ENCODE data around the gene LRRN2.
"Not testable (repeated sequence)": the region's sequence is repeated elsewhere in the genome, so short reads cannot be mapped to it uniquely, and the experiment has no call there.

The LRRN2 gene

GRCh38 chr1:204633665-204634064, 51.9 kb downstream of the LRRN2 start:
- TF ChIP-seq POLR2A (IDR thresholded peaks at IDR 0.05; ENCODE audit: extremely low read depth, insufficient read length) (no peak), MAX (IDR thresholded peaks at IDR 0.05; ENCODE audit: low read depth, low read length) (no peak), MYC (IDR thresholded peaks at IDR 0.05; ENCODE audit: low read depth, low read length) (no peak)
- TF ChIP-seq, protein P1, sequence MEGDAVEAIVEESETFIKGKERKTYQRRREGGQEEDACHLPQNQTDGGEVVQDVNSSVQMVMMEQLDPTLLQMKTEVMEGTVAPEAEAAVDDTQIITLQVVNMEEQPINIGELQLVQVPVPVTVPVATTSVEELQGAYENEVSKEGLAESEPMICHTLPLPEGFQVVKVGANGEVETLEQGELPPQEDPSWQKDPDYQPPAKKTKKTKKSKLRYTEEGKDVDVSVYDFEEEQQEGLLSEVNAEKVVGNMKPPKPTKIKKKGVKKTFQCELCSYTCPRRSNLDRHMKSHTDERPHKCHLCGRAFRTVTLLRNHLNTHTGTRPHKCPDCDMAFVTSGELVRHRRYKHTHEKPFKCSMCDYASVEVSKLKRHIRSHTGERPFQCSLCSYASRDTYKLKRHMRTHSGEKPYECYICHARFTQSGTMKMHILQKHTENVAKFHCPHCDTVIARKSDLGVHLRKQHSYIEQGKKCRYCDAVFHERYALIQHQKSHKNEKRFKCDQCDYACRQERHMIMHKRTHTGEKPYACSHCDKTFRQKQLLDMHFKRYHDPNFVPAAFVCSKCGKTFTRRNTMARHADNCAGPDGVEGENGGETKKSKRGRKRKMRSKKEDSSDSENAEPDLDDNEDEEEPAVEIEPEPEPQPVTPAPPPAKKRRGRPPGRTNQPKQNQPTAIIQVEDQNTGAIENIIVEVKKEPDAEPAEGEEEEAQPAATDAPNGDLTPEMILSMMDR (IDR thresholded peaks at IDR 0.05; ENCODE audit: low read depth, low read length), result no peak
- H3K4me3 ChIP-seq (ENCODE audit: low read depth, low read length), result no peak overlapping the region
- no peak for DNase-seq (ENCODE audit: low read depth)

DNA sequence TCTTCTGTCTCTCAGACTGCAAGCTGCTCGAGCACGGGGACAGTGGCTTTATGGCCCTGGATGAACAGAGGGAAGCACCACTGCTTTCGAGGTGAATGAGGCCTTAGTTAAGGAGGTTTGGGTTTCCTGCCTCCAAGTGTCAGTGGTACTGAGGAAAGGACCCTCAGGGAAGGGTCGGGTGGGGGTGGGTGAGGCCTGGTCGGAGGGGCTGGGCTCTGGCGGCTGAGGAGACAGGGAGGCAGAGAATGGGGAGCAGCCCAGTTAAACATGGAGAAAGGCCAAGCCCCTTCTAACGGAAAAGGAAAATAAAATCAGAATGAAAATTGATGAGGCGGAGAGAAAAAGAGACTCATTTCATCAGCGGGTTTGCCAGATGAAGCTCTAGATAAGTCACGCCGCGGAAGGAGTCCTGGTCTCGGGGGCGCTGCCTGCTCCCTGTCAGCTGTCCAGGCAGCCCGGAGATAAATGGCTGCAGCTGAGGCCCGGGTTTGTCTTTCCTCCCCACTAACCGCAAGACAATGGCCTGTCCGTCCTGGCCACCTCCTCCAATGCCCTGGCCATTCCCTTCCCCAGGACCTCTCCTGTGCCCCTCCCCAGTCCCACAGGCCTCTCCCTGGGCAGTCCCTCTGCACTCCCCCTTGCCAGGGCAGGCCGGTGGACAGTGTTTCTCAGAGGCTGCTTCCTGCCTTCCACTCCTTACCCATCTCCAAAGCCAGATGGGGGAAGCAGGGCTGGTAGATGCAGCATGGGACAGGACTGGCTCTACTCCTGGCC, 55.2 kb downstream of the LRRN2 start:
- DNase-seq (ENCODE audit: low read depth), result no peak
- H3K4me3 ChIP-seq (ENCODE audit: low read depth, low read length), result no peak overlapping the region
- TF ChIP-seq MYC (IDR thresholded peaks at IDR 0.05; ENCODE audit: low read depth, low read length) (no peak), MAX (IDR thresholded peaks at IDR 0.05; ENCODE audit: low read depth, low read length) (no peak), POLR2A (IDR thresholded peaks at IDR 0.05; ENCODE audit: extremely low read depth, insufficient read length) (no peak)
- TF ChIP-seq, protein P1 (IDR thresholded peaks at IDR 0.05; ENCODE audit: low read depth, low read length), result no peak

GRCh38 chr1:204629459-204629858, 56.1 kb downstream of the LRRN2 start:
- DNase-seq (ENCODE audit: low read depth); H3K4me3 ChIP-seq (ENCODE audit: low read depth, low read length): not testable (repeated sequence)

- H3K4me3 ChIP-seq (ENCODE audit: low read depth, low read length), result no peak overlapping the region
- TF ChIP-seq, protein P1 (IDR thresholded peaks at IDR 0.05; ENCODE audit: low read depth, low read length), result no peak
- no peak for TF ChIP-seq POLR2A (IDR thresholded peaks at IDR 0.05; ENCODE audit: extremely low read depth, insufficient read length)
- no peak for TF ChIP-seq MAX (IDR thresholded peaks at IDR 0.05; ENCODE audit: low read depth, low read length)
- TF ChIP-seq MYC (IDR thresholded peaks at IDR 0.05; ENCODE audit: low read depth, low read length), result no peak
- no peak for DNase-seq (ENCODE audit: low read depth)
Measured at GRCh38 chr1:204628868-204629267, 56.7 kb downstream of the LRRN2 start.

- no peak for DNase-seq (ENCODE audit: low read depth)
- H3K4me3 ChIP-seq (ENCODE audit: low read depth, low read length), result no peak overlapping the region
- TF ChIP-seq MAX (IDR thresholded peaks at IDR 0.05; ENCODE audit: low read depth, low read length), result no peak
- no peak for TF ChIP-seq MYC (IDR thresholded peaks at IDR 0.05; ENCODE audit: low read depth, low read length)
- TF ChIP-seq POLR2A (IDR thresholded peaks at IDR 0.05; ENCODE audit: extremely low read depth, insufficient read length), result no peak
- TF ChIP-seq, protein P1 (IDR thresholded peaks at IDR 0.05; ENCODE audit: low read depth, low read length), result no peak
Measured at GRCh38 chr1:204627436-204627835, 58.1 kb downstream of the LRRN2 start.

DNA sequence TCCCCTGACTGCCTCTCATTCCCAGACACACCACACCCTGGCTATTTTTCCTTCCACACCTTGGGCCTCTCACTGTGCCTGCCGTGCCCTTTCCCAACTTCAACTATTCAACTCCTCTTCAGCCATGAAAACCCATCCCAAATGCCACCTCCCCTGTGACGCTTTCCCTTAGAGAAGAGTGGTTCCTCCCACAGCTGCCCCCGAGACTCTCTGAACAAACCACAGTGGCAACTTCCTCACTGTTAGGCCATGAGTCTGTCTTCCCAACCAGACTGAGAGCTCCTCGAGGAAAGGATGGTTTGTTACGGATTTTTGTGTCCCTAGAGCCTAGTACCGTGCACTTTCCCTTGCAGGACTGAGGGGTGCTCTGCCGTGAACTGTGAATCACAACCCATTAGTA, 59.2 kb downstream of the LRRN2 start:
- H3K4me3 ChIP-seq (ENCODE audit: low read depth, low read length), result no peak overlapping the region
- no peak for TF ChIP-seq POLR2A (IDR thresholded peaks at IDR 0.05; ENCODE audit: extremely low read depth, insufficient read length)
- TF ChIP-seq MYC (IDR thresholded peaks at IDR 0.05; ENCODE audit: low read depth, low read length), result no peak
- TF ChIP-seq MAX (IDR thresholded peaks at IDR 0.05; ENCODE audit: low read depth, low read length), result no peak
- TF ChIP-seq, protein P1 (IDR thresholded peaks at IDR 0.05; ENCODE audit: low read depth, low read length), result no peak
- DNase-seq (ENCODE audit: low read depth), result no peak
